RWPE2 (cell line): ENCODE results near the gene GIT2.

Experiments
- ATAC-seq: fragments of 200-7000 bp; cut with Tn5 transposase; 3 replicates; pipeline ENCODE4 v1.9.1; 2021; ENCODE audit warnings: low read depth
- DNase-seq: peaks from one replicate; pipeline ENCODE4 v3.0.0-alpha.2; 2020; ENCODE audit warnings: low spot score
- H3K27ac ChIP-seq: fragments of 450-650 bp; 2 replicates; pipeline ENCODE4 v1.5.1; 2017; ENCODE audit warnings: mild to moderate bottlenecking; ENCODE audit not compliant: poor library complexity, severe bottlenecking
- H3K27me3 ChIP-seq: fragments of 250-450 bp; sonication (Bioruptor Pico); 2 replicates; pipeline ENCODE4 v1.5.1; 2021; ENCODE audit warnings: mild to moderate bottlenecking, moderate library complexity; ENCODE audit not compliant: insufficient read depth, poor library complexity, severe bottlenecking
- H3K36me3 ChIP-seq: fragments of 250-450 bp; sonication (Bioruptor Pico); 2 replicates; pipeline ENCODE4 v1.5.1; 2020; ENCODE audit warnings: low read depth, mild to moderate bottlenecking, moderate library complexity
- H3K4me1 ChIP-seq: fragments of 250-450 bp; sonication (Bioruptor Pico); 2 replicates; pipeline ENCODE4 v1.5.1; 2021; ENCODE audit warnings: mild to moderate bottlenecking, moderate library complexity; ENCODE audit not compliant: insufficient read depth, poor library complexity, severe bottlenecking
- H3K4me3 ChIP-seq: fragments of 250-450 bp; sonication (Bioruptor Pico); 2 replicates; pipeline ENCODE4 v1.5.1; 2021; ENCODE audit warnings: mild to moderate bottlenecking, moderate library complexity; ENCODE audit not compliant: severe bottlenecking
- H3K9me3 ChIP-seq: fragments of 250-450 bp; sonication (Bioruptor Pico); 2 replicates; pipeline ENCODE4 v1.5.1; 2021; ENCODE audit warnings: mild to moderate bottlenecking, moderate library complexity; ENCODE audit not compliant: severe bottlenecking
- TF ChIP-seq, protein P1 (sequence below): fragments of 450-650 bp; IDR thresholded peaks from one replicate; pipeline ENCODE4 v1.5.1; 2017; ENCODE audit warnings: mild to moderate bottlenecking, moderate library complexity; ENCODE audit not compliant: poor library complexity, severe bottlenecking

GIT2 gene

GRCh38 chr12:109946505-109946904 lies 49.7 kb downstream of the GIT2 start:
- Histone ChIP-seq H3K4me3 (no peak overlapping the region), H3K27ac (no peak overlapping the region), H3K36me3 (peaks cover 50% of the 10 kb centered on the region), H3K9me3 (no peaks in the 10 kb centered on the region), H3K4me1 (peaks cover 4% of the 10 kb centered on the region), H3K27me3 (no peaks in the 10 kb centered on the region)
- ATAC-seq (no peak), DNase-seq (no peak)
- TF ChIP-seq, protein P1, sequence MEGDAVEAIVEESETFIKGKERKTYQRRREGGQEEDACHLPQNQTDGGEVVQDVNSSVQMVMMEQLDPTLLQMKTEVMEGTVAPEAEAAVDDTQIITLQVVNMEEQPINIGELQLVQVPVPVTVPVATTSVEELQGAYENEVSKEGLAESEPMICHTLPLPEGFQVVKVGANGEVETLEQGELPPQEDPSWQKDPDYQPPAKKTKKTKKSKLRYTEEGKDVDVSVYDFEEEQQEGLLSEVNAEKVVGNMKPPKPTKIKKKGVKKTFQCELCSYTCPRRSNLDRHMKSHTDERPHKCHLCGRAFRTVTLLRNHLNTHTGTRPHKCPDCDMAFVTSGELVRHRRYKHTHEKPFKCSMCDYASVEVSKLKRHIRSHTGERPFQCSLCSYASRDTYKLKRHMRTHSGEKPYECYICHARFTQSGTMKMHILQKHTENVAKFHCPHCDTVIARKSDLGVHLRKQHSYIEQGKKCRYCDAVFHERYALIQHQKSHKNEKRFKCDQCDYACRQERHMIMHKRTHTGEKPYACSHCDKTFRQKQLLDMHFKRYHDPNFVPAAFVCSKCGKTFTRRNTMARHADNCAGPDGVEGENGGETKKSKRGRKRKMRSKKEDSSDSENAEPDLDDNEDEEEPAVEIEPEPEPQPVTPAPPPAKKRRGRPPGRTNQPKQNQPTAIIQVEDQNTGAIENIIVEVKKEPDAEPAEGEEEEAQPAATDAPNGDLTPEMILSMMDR = no peak

DNA sequence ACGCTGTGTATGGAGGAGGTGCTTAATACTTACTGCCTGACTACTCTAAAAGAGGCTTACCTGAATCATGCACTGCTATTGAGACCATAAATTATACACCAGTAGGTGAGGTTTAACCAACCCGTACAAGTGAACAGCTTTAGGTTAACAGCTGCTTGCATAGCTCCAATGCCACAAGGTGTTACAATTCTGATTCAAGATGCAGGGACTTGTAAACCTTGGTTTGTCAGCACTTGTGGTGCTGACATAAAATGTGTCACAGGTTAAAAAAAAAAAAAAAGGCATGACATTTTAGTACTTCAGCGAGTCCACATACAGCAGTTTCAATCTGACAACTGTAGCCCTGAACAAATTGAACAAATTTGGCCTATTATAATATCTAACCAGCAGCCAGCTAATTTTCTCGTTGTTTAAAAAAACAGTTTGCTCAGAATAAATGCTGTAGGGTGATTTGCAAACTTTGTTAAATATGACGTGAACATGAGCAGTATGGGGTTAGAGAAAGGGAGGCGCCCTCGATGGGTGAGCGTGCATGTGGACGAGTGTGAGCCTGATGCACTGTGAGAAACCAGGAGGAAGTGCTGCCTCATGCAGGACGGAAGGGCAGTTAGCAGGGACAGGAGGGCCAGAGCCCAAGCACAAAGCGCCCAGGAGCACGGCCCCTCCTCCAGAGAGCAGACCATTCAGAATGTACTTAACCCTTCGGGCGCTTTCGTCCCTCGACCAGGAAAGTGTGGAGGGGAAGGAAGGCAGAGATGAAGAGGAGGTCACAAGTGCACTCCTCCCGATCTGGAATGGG lies 51.4 kb downstream of the GIT2 start:
- peaks cover 33% of the 10 kb centered on the region for H3K36me3 ChIP-seq

DNA sequence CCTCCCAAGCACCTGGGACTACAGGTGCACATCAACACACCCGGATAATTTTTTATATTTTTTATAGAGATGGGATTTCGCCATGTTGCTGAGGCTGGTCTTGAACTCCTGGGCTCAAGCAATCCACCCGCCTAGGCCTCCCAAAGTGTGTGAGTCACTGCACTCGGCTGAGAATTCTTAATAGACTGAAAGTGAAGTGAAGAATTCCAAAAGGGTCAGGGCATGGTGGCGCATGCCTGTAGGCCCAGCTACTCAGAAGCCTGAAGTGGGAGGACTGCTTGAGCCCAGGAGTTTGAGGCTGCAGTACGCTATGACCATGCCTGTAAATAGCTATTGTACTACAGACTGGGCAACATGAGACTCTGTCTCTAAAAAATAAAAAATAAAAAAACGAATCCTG lies 52.4 kb downstream of the GIT2 start:
- TF ChIP-seq, protein P1 = no peak
- Histone ChIP-seq H3K27ac (no peak overlapping the region), H3K4me3 (no peak overlapping the region), H3K27me3 (no peaks in the 10 kb centered on the region), H3K9me3 (no peaks in the 10 kb centered on the region), H3K4me1 (no peaks in the 10 kb centered on the region), H3K36me3 (peaks cover 28% of the 10 kb centered on the region)
- no peak for DNase-seq
- ATAC-seq = no peak

More for the DNA sequence above, 51.4 kb downstream of the GIT2 start:
- Histone ChIP-seq H3K27ac (no peak overlapping the region), H3K27me3 (no peaks in the 10 kb centered on the region), H3K4me1 (no peaks in the 10 kb centered on the region), H3K4me3 (no peak overlapping the region), H3K9me3 (no peaks in the 10 kb centered on the region)
- TF ChIP-seq, protein P1 = no peak
- ATAC-seq (no peak), DNase-seq (no peak)

GRCh38 chr12:109940339-109940923 lies 55.7 kb downstream of the GIT2 start:
- Histone ChIP-seq H3K9me3 (no peaks in the 10 kb centered on the region), H3K4me3 (no peak overlapping the region), H3K27ac (no peak overlapping the region), H3K4me1 (no peaks in the 10 kb centered on the region), H3K27me3 (no peaks in the 10 kb centered on the region), H3K36me3 (peaks cover 30% of the 10 kb centered on the region; the same call in 1 of the 2 replicates)
- TF ChIP-seq, protein P1 = no peak
- no peak for ATAC-seq
- DNase-seq = no peak

DNA sequence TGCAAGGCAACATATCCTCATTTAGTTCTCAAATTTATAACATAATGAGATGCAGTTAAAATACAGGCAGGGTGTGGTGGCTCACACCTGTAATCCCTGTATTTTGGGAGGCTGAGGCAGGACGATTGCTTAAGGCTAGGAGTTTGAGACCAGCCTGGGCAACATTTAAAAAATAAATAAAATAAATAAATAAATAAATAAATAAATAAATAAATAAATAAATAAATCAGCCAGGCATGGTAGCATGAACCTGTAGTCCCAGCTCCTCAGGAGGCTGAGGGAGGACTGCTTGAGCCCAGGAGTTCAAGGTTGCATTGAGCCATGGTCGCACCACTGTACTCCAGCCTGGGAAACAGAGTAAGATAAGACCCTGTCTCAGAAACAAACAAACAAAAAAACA lies 56.7 kb downstream of the GIT2 start:
- no peaks in the 10 kb centered on the region for H3K9me3 ChIP-seq
- no peak overlapping the region for H3K27ac ChIP-seq
- no peak for ATAC-seq
- DNase-seq = no peak
- H3K27me3 ChIP-seq = no peaks in the 10 kb centered on the region
- peaks cover 21% of the 10 kb centered on the region for H3K36me3 ChIP-seq
- TF ChIP-seq, protein P1 = no peak
- H3K4me1 ChIP-seq = no peaks in the 10 kb centered on the region
- no peak overlapping the region for H3K4me3 ChIP-seq
